BLaER1 treated with 17β-estradiol and CSF1 and Interleukin-3, amounts not matched to agents 10 nM and 100 nM (cell line): Measurements from ENCODE around the gene EHBP1L1.
"Not testable (repeated sequence)": the region's sequence is repeated elsewhere in the genome, so short reads cannot be mapped to it uniquely, and the experiment has no call there.

ENCODE experiments used
- H3K27ac ChIP-seq, 11 experiments: shearing (Covaris generic); formaldehyde crosslinking; 2 replicates each; pipeline ENCODE4 v1.8.1; 2022
- H3K27me3 ChIP-seq, 11 experiments: shearing (Covaris generic); formaldehyde crosslinking; 2 replicates each; pipeline ENCODE4 v1.8.1; 2022
- H3K36me3 ChIP-seq, 11 experiments: shearing (Covaris generic); formaldehyde crosslinking; 2 replicates each; pipeline ENCODE4 v1.8.1; 2022
- H3K4me1 ChIP-seq, 10 experiments: shearing (Covaris generic); formaldehyde crosslinking; 2 replicates each; pipeline ENCODE4 v1.8.1; 2022
- H3K4me2 ChIP-seq, 11 experiments: shearing (Covaris generic); formaldehyde crosslinking; 2 replicates each; pipeline ENCODE4 v1.8.1; 2022
- H3K4me3 ChIP-seq, 10 experiments: shearing (Covaris generic); formaldehyde crosslinking; 2 replicates each; pipeline ENCODE4 v1.8.1; 2022
- H3K9ac ChIP-seq, 11 experiments: shearing (Covaris generic); formaldehyde crosslinking; 2 replicates each; pipeline ENCODE4 v1.8.1; 2022
- H3K9me3 ChIP-seq, 11 experiments: shearing (Covaris generic); formaldehyde crosslinking; replicated peaks in 1 of 11; 2 replicates each; pipeline ENCODE4 v1.8.1; 2022
- H4K20me1 ChIP-seq, 11 experiments: shearing (Covaris generic); formaldehyde crosslinking; 2 replicates each; pipeline ENCODE4 v1.8.1; 2022
- Cebpa-rat ChIP-seq, 11 experiments: shearing (Covaris generic); IDR thresholded peaks; 2 replicates each; pipeline ENCODE4 v1.8.1; 2022

The EHBP1L1 gene

DNA sequence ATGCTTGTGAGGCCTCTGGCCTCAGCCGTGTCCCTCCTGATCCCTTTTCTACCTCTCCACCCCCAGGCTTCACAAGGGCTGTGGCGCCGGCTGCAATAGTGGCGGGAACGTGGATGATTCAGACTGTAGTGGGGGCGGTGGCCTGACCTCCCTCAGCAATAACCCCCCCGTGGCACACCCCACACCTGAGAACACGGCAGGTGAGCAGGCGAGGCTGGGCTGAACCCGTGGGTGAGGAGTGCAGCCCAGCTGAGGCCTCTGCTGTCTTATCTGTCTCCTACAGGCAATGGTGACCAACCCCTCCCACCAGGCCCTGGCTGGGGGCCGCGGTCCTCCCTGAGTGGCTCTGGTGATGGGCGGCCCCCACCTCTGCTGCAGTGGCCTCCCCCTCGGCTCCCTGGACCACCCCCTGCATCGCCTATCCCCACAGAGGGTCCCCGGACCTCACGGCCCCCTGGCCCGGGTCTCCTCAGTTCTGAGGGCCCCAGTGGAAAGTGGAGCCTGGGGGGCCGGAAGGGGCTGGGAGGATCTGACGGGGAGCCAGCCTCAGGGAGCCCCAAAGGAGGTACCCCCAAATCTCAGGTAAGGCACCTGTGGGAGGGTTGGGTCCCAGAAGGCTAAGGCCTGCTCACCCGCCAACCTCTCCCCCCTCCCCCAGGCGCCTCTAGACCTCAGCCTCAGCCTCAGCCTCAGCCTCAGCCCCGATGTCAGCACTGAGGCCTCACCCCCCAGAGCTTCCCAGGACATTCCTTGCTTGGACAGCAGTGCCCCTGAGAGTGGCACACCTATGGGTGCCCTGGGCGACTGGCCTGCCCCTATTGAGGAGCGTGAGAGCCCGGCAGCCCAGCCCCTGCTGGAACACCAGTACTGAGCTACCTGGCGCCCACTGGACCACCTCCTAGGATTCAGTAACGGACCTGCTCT is 60.5 kb downstream of the EHBP1L1 start:
- Histone ChIP-seq H3K9me3 (no peaks in the 10 kb centered on the region), H3K36me3 (peaks cover 47 to 67% (median 53%) of the 10 kb centered on the region in 11 experiments), H3K4me1 (peaks cover 70 to 85% (median 77%) of the 10 kb centered on the region in 10 experiments), H3K27ac (peak overlapping the region in 1 of 11 experiments; percentile 100; a peak in 2 of 22 replicates), H3K4me3 (no peak overlapping the region), H3K9ac (peak overlapping the region in 6 of 11 experiments; percentile 63 to 96 (median 94); a peak in 7 of 22 replicates), H4K20me1 (peaks cover 0 to 63% (median 13%) of the 10 kb centered on the region in 11 experiments; a peak in 14 of 22 replicates), H3K27me3 (no peaks in the 10 kb centered on the region), H3K4me2 (peak overlapping the region in 10 of 11 experiments; percentile 89 to 100 (median 98); a peak in 15 of 22 replicates)
- no peak for TF ChIP-seq Cebpa-rat (IDR thresholded peaks at IDR 0.05)

GRCh38 chr11:65637032-65637557 is 61.2 kb downstream of the EHBP1L1 start:
- TF ChIP-seq Cebpa-rat (IDR thresholded peaks at IDR 0.05), result no peak
- Histone ChIP-seq H3K4me1 (peaks cover 73 to 85% (median 77%) of the 10 kb centered on the region in 10 experiments), H3K4me3 (peak overlapping the region in 4 of 10 experiments; percentile 71 to 78 (median 76); a peak in 5 of 20 replicates), H3K27ac (peak overlapping the region in 8 of 11 experiments; percentile 94 to 100 (median 98); a peak in 9 of 22 replicates), H3K9me3 (no peaks in the 10 kb centered on the region), H3K4me2 (peak overlapping the region; percentile 89 to 100 (median 98)), H4K20me1 (peaks cover 0 to 61% (median 13%) of the 10 kb centered on the region in 11 experiments; a peak in 14 of 22 replicates), H3K9ac (peak overlapping the region; percentile 84 to 96 (median 88); a peak in 16 of 22 replicates), H3K36me3 (peaks cover 46 to 67% (median 54%) of the 10 kb centered on the region in 11 experiments), H3K27me3 (no peaks in the 10 kb centered on the region)

DNA sequence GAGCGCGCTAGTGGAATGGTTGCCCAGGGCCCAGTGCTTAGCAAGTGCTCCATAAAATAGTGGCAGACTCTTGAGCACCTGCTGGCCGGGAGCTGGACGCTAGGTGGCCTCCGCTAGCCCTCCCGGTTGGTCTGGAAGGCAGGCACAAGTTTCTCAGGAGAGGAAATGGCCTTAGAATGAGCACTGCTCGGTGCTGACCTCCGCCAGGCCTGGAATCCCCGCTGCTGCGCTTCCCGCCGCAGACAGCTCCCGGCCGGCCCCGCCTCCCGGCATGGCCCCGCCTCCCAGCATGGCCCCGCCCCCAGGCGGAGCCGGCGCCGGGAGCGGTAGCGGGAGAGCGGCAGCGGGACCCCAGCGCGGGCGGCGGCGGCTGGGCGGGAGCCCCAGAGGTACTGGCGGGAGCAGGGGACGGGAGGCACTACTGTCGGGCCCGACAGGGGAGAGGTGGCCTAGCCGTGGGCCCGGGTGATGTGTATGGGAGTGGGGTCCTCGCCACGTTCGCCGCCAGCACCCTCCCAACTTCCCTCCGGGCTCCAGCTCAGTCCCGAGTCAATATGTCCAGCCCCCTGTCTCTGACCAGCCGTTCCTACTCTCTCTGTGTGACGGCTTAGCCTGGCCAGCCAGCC is 62.1 kb downstream of the EHBP1L1 start, which contains the start of gene SIPA1:
TSS of gene SIPA1 (plus strand) at position 308 of the 626 bp plus-strand sequence. CDS start 2,821 bp downstream, outside the sequence.
- H3K36me3 ChIP-seq, result peaks cover 54 to 67% (median 60%) of the 10 kb centered on the region in 11 experiments
- TF ChIP-seq Cebpa-rat (IDR thresholded peaks at IDR 0.05), result no peak
- peaks cover 74 to 85% (median 78%) of the 10 kb centered on the region in 10 experiments for H3K4me1 ChIP-seq

GRCh38 chr11:65639228-65639597 is 63.4 kb downstream of the EHBP1L1 start:
- not testable (repeated sequence) for H3K27me3 ChIP-seq, H3K9me3 ChIP-seq
- peaks cover 0 to 61% (median 18%) of the 10 kb centered on the region in 11 experiments; a peak in 12 of 22 replicates for H4K20me1 ChIP-seq
- H3K4me2 ChIP-seq, result peak overlapping the region; percentile 89 to 100 (median 98)
- H3K27ac ChIP-seq, result peak overlapping the region in 10 of 11 experiments; percentile 72 to 100 (median 98); a peak in 19 of 22 replicates
- peak overlapping the region; percentile 69 to 94 (median 76) for H3K4me3 ChIP-seq
- H3K36me3 ChIP-seq, result peaks cover 54 to 69% (median 63%) of the 10 kb centered on the region in 11 experiments
- H3K4me1 ChIP-seq, result peaks cover 67 to 82% (median 73%) of the 10 kb centered on the region in 10 experiments
- peak overlapping the region; percentile 84 to 96 (median 88) for H3K9ac ChIP-seq

More for the DNA sequence above, 62.1 kb downstream of the EHBP1L1 start, which contains the start of gene SIPA1:
- peaks cover 0 to 61% (median 11%) of the 10 kb centered on the region in 11 experiments; a peak in 14 of 22 replicates for H4K20me1 ChIP-seq
- H3K9me3 ChIP-seq, result no peaks in the 10 kb centered on the region
- no peaks in the 10 kb centered on the region for H3K27me3 ChIP-seq
- H3K9ac ChIP-seq, result peak within 1 kb of the TSS; percentile 84 to 96 (median 88)
- H3K27ac ChIP-seq, result peak within 1 kb of the TSS; percentile 62 to 100 (median 97); a peak in 21 of 22 replicates
- peak within 1 kb of the TSS; percentile 69 to 94 (median 76) for H3K4me3 ChIP-seq
- H3K4me2 ChIP-seq, result peak within 1 kb of the TSS; percentile 89 to 100 (median 98)

GRCh38 chr11:65639623-65640482 is 64.0 kb downstream of the EHBP1L1 start:
- Histone ChIP-seq H3K4me3 (peak overlapping the region; percentile 62 to 94 (median 76)), H3K36me3 (peaks cover 52 to 69% (median 63%) of the 10 kb centered on the region in 11 experiments), H3K4me2 (peak overlapping the region; percentile 89 to 100 (median 98)), H3K27ac (peak overlapping the region; percentile 87 to 100 (median 97)), H3K9me3 (no peaks in the 10 kb centered on the region), H3K27me3 (no peaks in the 10 kb centered on the region), H4K20me1 (peaks cover 0 to 62% (median 24%) of the 10 kb centered on the region in 11 experiments; a peak in 14 of 22 replicates), H3K4me1 (peaks cover 62 to 76% (median 68%) of the 10 kb centered on the region in 10 experiments), H3K9ac (peak overlapping the region; percentile 82 to 96 (median 88))
- peak in 5 of 11 experiments; percentile 23 to 82 (median 69); a peak in 6 of 22 replicates for TF ChIP-seq Cebpa-rat (IDR thresholded peaks at IDR 0.05)

GRCh38 chr11:65640483-65641296 is 64.8 kb downstream of the EHBP1L1 start:
- peaks cover 62 to 76% (median 68%) of the 10 kb centered on the region in 10 experiments for H3K4me1 ChIP-seq
- peaks cover 52 to 69% (median 63%) of the 10 kb centered on the region in 11 experiments for H3K36me3 ChIP-seq
- no peaks in the 10 kb centered on the region for H3K9me3 ChIP-seq
- TF ChIP-seq Cebpa-rat (IDR thresholded peaks at IDR 0.05), result no peak
- peak overlapping the region; percentile 82 to 96 (median 88) for H3K9ac ChIP-seq
- H3K27ac ChIP-seq, result peak overlapping the region; percentile 87 to 100 (median 97)
- peak overlapping the region; percentile 89 to 100 (median 98) for H3K4me2 ChIP-seq
- H3K27me3 ChIP-seq, result no peaks in the 10 kb centered on the region
- peaks cover 0 to 62% (median 32%) of the 10 kb centered on the region in 11 experiments; a peak in 14 of 22 replicates for H4K20me1 ChIP-seq
- peak overlapping the region; percentile 62 to 94 (median 76) for H3K4me3 ChIP-seq
